Breast epithelium (tissue), 3 donors: ENCODE measurements around the gene PAK1.

Experiments
- CTCF ChIP-seq, 3 donors: fragments of 450-650 bp; IDR thresholded peaks; one replicate each; pipeline ENCODE4 v1.5.1; 2016 to 2017; ENCODE audit warnings: antibody characterized with exemption in 3 of 3, mild to moderate bottlenecking in 3 of 3, moderate library complexity in 3 of 3
- POLR2A ChIP-seq: fragments of 450-650 bp; IDR thresholded peaks from one replicate; pipeline ENCODE4 v1.6.1; 2016; ENCODE audit warnings: antibody characterized with exemption, mild to moderate bottlenecking, moderate library complexity

GRCh38 chr11:77361184-77361583 is 112.7 kb downstream of the PAK1 start:
- no peak for TF ChIP-seq CTCF (IDR thresholded peaks at IDR 0.05)
- no peak for TF ChIP-seq POLR2A
